ENCODE measurements around the gene KCNG4. TPM values are rescaled to one million over a fixed set of nuclear protein-coding genes. Genes with fewer than 3 reads are reported as not detected.

KCNG4 gene
- total RNA-seq, 1 experiment from 2014 or later: not detected

GRCh38 chr16:84199861-84200260, 40.0 kb downstream of the KCNG4 start:
- DNase-seq: no peak

GRCh38 chr16:84199097-84199496, 40.7 kb downstream of the KCNG4 start:
- no peaks in the 10 kb centered on the region for H3K36me3 ChIP-seq
- no peaks in the 10 kb centered on the region for H3K9me3 ChIP-seq
- no peaks in the 10 kb centered on the region for H3K27me3 ChIP-seq
- no peak overlapping the region for H3K4me3 ChIP-seq
- no peak for DNase-seq

More at GRCh38 chr16:84199861-84200260, 40.0 kb downstream of the KCNG4 start:
- Histone ChIP-seq H3K36me3 (no peaks in the 10 kb centered on the region), H3K9me3 (no peaks in the 10 kb centered on the region), H3K4me3 (no peak overlapping the region), H3K27me3 (no peaks in the 10 kb centered on the region)

GRCh38 chr16:84198401-84198800, 41.4 kb downstream of the KCNG4 start:
- no peaks in the 10 kb centered on the region for H3K36me3 ChIP-seq
- H3K27me3 ChIP-seq: no peaks in the 10 kb centered on the region
- DNase-seq: peak; percentile 68
- no peak overlapping the region for H3K4me3 ChIP-seq
- H3K9me3 ChIP-seq: no peaks in the 10 kb centered on the region

DNA sequence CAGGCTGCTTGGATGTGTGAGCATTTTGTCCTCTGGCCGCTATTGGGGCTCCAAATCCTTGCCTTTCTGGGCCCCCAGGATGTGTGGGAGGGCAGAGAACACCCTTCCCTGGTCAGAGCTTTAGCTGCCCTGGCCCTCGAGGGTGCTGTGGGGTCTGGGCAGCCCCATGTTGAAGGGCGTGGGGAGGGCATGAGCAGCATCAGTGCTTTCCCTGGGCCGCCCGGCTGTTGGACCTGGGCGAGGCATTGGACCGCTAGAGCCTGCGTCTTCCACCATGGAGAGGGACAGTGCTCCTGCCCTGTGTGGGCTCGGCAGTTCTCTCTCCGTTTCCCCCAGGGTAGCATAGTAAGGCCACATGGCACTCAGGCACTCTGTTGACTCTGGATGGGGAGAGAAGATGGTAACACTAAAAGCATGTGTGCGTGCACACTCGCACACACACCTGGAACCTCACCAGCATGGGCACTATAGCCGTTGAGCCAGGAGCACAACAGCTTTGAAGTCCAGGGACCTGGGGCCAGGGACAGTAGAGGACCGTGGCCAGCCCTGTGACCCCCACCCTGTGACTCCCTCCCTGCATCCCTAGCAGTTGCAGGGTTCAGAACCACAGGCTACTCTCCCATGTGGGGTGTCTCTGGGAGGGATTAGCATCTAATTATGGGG, 42.2 kb downstream of the KCNG4 start:
- Histone ChIP-seq H3K4me3 (no peak overlapping the region), H3K27me3 (no peaks in the 10 kb centered on the region), H3K9me3 (no peaks in the 10 kb centered on the region), H3K36me3 (no peaks in the 10 kb centered on the region)
- no peak for DNase-seq

DNA sequence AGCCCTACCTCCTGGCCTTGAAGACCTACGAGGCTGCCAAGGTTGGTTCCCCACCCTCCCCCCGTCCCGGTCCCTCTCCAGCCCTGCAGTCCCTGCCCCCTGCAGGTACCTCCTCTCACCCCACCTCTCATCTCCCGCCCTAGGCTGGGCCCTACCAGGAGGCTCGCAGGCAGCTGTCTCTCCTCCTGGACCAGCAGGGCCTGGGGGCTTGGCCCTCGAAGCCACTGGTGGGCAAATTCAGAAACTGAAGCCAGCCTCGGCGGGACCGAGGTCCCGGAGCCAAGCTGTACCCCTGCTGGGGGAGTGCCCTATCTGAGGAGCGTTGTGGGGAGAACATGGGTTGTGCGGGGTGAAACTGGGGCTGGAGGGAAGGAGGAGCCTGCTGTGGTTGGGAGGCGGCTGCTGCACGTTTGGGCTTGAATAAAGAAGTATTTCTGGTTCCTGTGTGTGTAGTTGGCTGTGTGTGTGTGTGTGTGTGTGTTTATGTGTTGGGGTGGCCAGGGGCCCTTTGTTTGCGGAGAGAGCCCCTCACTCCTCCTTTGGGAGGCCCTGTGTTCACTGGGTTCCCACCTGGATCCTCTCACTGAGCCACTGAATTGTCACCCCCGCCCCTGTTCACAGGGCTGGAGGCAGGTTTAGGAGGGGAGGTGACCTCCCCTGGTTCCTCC, 43.0 kb downstream of the KCNG4 start:
- DNase-seq: no peak
- Histone ChIP-seq H3K4me3 (no peak overlapping the region), H3K36me3 (no peaks in the 10 kb centered on the region), H3K9me3 (no peaks in the 10 kb centered on the region), H3K27me3 (no peaks in the 10 kb centered on the region)

GRCh38 chr16:84196101-84196500, 43.7 kb downstream of the KCNG4 start:
- Histone ChIP-seq H3K36me3 (no peaks in the 10 kb centered on the region), H3K27me3 (no peaks in the 10 kb centered on the region), H3K9me3 (no peaks in the 10 kb centered on the region), H3K4me3 (no peak overlapping the region)
- no peak for DNase-seq

GRCh38 chr16:84195201-84196093, 44.4 kb downstream of the KCNG4 start:
- H3K4me3 ChIP-seq: no peak overlapping the region
- H3K9me3 ChIP-seq: no peaks in the 10 kb centered on the region
- no peaks in the 10 kb centered on the region for H3K27me3 ChIP-seq
- no peaks in the 10 kb centered on the region for H3K36me3 ChIP-seq
- no peak for DNase-seq

GRCh38 chr16:84194470-84195200, 45.2 kb downstream of the KCNG4 start:
- DNase-seq: no peak
- Histone ChIP-seq H3K9me3 (no peaks in the 10 kb centered on the region), H3K36me3 (no peaks in the 10 kb centered on the region), H3K4me3 (no peak overlapping the region), H3K27me3 (no peaks in the 10 kb centered on the region)

DNA sequence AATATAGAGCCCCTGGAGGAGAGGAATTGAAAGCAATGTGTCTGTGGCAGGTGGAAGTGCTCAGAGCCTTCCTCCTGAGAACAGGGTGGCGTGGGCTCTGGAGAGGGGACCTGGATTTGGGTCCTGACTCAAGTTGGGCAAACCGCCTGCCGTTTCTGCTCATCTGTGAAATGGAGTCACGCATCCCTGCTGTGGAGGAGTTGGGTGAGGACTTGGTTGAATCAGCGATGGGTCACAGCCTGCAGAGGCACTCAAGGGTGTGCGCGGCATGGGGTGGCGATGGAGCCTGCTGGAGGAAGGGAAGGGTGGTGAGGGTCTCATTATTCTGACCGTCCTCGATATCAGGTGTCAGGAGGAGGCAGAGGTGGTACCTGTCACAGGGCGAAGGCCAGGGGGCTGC, 45.8 kb downstream of the KCNG4 start:
- DNase-seq: no peak
- no peaks in the 10 kb centered on the region for H3K9me3 ChIP-seq
- H3K36me3 ChIP-seq: no peaks in the 10 kb centered on the region
- no peaks in the 10 kb centered on the region for H3K27me3 ChIP-seq
- no peak overlapping the region for H3K4me3 ChIP-seq

- DNase-seq: no peak
- H3K36me3 ChIP-seq: no peaks in the 10 kb centered on the region
- H3K9me3 ChIP-seq: no peaks in the 10 kb centered on the region
- H3K27me3 ChIP-seq: no peaks in the 10 kb centered on the region
- H3K4me3 ChIP-seq: no peak overlapping the region
Measured at GRCh38 chr16:84193480-84193879, 46.3 kb downstream of the KCNG4 start.

DNA sequence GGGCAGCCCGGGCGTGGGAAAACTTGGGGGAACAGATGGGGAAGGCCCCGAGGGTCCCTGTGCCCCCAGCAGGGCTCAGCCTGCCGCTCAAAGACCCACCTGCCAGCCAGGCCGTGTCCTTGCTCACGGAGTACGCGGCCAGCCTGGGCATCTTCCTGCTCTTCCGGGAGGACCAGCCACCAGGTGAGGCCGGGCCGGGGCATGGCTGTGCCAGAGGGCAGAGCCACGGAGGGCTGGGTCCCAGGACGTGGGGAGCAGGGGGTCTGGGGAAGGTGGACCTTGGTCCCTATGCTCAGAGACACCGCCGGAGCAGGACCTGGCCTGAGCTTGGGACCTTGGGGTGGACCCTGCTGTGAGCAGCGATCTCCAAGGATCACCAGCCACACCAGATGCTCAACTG, 48.3 kb downstream of the KCNG4 start:
- DNase-seq: no peak
- Histone ChIP-seq H3K27me3 (no peaks in the 10 kb centered on the region), H3K4me3 (no peak overlapping the region), H3K9me3 (no peaks in the 10 kb centered on the region), H3K36me3 (no peaks in the 10 kb centered on the region)

DNA sequence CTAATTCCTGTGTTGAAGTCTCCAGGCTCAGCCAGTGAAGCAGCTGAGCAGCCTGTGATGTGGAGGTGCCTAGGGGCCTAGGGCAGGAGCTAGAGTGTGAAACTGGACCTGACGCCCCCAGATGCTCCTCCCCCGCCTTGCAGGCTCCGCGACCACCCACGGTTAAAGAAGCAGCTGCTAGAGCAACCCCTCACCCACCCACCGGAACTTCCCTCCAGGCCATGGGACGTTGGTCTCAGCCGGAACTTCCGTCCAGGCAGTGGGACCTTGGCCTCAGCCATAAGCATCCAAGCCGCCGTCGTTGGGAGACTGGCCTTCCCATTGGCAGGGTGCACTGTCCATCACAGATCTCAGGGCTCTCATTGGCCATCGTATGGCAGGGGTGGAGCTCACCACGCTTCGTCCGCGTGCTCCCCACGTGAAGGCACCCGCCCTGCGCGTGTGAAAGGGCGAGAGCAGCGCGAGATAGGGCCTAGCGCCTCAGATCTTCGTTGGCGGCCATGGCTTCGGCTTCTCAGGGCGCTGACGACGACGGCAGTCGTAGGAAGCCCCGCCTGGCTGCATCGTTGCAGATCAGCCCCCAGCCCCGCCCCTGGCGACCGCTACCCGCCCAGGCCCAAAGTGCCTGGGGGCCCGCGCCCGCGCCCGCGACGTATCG, 49.0 kb downstream of the KCNG4 start, which contains the start of gene ADAD2:
TSS of gene ADAD2 (plus strand) at position 427 of the 658 bp plus-strand sequence. CDS start at position 501, 74 bp downstream.
- Histone ChIP-seq H3K9me3 (no peaks in the 10 kb centered on the region), H3K36me3 (no peaks in the 10 kb centered on the region), H3K27me3 (no peaks in the 10 kb centered on the region), H3K4me3 (no peak within 1 kb of the TSS)
- DNase-seq: no peak

DNA sequence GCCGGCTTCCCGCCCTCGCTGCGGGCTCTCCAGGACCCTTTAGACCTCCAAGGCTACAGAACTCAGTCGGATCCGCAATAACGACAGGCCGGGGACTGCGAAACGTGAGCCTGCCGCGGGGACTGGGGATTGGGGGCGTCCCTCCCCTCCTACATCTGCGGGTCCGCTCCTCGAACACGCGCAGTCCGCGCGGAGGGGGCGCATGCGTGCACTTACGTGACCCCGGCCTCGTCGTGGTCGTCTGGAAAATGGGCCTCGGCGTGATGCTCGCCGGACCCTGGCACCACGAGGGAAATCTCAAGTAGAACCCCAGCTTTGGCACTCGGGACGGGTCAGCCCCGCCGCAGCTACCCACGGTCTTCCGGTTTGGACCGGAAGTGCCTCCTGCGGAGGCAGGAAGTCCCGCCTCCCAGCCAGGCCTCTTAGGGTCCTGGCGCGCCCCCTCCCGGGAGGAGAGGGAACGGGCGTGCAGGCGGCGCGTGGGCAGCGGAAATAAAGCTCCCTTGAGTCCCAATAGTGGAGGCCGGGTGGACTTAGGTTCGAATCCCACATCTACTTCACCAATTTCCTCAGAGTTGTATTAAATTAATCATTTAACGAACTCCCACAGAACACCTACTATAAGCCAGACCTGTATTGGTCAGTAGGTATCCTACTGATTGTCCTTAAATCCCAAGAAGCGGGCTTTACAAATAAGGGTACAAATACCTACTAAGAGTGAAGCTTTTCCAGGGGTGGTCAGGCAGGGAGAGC, 53.0 kb downstream of the KCNG4 start, which contains the start of gene TAF1C:
TSS of gene TAF1C (minus strand) at position 373 of the 753 bp plus-strand sequence. CDS start 2,069 bp downstream, outside the sequence.
- DNase-seq: peak; percentile 80
- Histone ChIP-seq H3K4me3 (peak within 1 kb of the TSS; percentile 85), H3K9me3 (no peaks in the 10 kb centered on the region), H3K27me3 (no peaks in the 10 kb centered on the region), H3K36me3 (no peaks in the 10 kb centered on the region; the same call in none of the 2 replicates)

DNA sequence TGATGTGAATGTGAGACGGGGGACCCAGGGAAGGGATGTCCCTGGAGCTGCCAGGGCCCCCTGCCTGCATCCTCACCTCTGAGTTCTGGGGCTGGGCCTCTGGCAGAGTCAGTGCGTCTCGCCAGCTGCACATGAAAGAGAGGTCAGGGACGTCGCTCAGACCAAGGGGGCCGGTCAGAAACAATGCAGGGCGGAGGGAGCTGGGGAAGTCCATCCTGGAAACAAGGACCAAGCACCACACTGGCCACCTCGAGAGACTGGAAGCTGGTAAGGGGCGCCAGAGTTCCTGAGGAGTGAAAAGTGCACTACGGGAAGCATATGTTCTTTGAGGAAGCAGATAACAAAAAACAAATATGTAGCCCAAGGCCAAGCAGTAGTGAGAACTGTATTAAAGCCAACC, 55.0 kb downstream of the KCNG4 start:
- no peaks in the 10 kb centered on the region for H3K27me3 ChIP-seq
- no peak overlapping the region for H3K4me3 ChIP-seq
- no peaks in the 10 kb centered on the region; the same call in none of the 2 replicates for H3K36me3 ChIP-seq
- no peaks in the 10 kb centered on the region for H3K9me3 ChIP-seq
- DNase-seq: no peak

DNA sequence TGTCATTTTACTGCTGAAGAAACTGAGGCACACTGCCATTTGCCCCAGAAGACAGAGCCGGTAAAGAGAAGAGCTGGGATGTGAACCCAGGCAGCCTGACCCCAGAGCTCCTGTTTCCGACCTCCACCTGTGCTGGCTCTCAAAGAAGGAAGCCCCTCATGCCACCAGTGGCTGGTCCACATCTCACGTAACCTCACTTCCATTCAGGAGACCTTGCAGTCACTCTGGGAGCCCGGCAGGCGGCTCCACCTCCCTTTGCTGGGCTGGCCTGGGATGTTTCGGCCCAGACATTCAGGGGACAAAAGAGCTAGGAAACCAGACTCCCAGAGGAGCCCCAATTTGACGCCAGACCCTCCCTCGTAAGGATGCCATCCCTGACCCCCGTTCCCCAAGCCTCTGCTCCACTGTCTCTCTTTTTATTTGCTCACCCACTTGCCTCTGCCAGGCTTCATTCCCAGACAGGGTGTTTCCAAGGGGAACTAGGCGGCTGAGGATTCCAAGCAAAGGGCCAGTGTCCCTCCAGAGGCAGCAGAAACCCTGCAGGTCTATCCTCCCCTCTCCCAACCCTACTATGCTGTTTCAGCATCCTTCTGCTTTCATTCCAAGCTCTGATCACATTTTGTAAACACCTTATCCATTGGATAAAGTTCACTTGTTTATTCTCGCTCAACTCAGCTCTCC, 55.8 kb downstream of the KCNG4 start:
- H3K4me3 ChIP-seq: no peak overlapping the region
- no peak for DNase-seq
- H3K27me3 ChIP-seq: no peaks in the 10 kb centered on the region
- no peaks in the 10 kb centered on the region; the same call in none of the 2 replicates for H3K36me3 ChIP-seq
- H3K9me3 ChIP-seq: no peaks in the 10 kb centered on the region
